K562 treated with DMSO at 1 percent for 48 hours (cell line): ENCODE measurements around the gene C1QB. TPM values are rescaled to one million over a fixed set of nuclear protein-coding genes. Genes with fewer than 3 reads are reported as not detected.

Experiments used
- total RNA-seq: library from RNA; unstranded; fragments of 300-600 nt; gene quantifications from 2 replicates; pipeline ENCODE4 v1.2.3, GENCODE V29; 2022; ENCODE audit warnings: low replicate concordance; ENCODE audit errors: extremely low read depth

The C1QB gene
- not detected in 2 replicates for total RNA-seq

GRCh38 chr1:22652881-22653316 is at the start of gene C1QB:
Gene C1QB (plus strand): TSS chr1:22653236. CDS start chr1:22659463, 6,227 bp downstream.

GRCh38 chr1:22636353-22636752 is 16.7 kb upstream of the C1QB start, which contains the start of gene C1QA:
Gene C1QA (plus strand): TSS chr1:22636628. CDS start chr1:22637617, 989 bp downstream.

GRCh38 chr1:22643381-22643780 is 9.7 kb upstream of the C1QB start, which contains the start of gene C1QC:
Gene C1QC (plus strand): TSS chr1:22643633. CDS start chr1:22644024, 391 bp downstream.

GRCh38 chr1:22710701-22711049 is 57.6 kb downstream of the C1QB start, which contains the start of gene EPHB2:
Gene EPHB2 (plus strand): TSS chr1:22710839. CDS start chr1:22710983, 144 bp downstream.

Other genes with a start within 250 kb of the C1QB start
- not detected in 2 replicates for gene ZBTB40, start 201.4 kb upstream of the C1QB start, total RNA-seq
- not detected in 2 replicates for gene EPHA8, start 89.7 kb upstream of the C1QB start, total RNA-seq
- gene C1QA, start 16.6 kb upstream of the C1QB start, total RNA-seq: not detected in 2 replicates
- gene C1QC, start 9.6 kb upstream of the C1QB start, total RNA-seq: not detected in 2 replicates
- gene EPHB2, start 57.6 kb downstream of the C1QB start, total RNA-seq: not detected in 2 replicates